ENCODE measurements around the gene TPM1.

GRCh38 chr15:63000706-63001105, 41.8 kb upstream of the TPM1 start:
- TF ChIP-seq GABPA (IDR thresholded peaks at IDR 0.05; ENCODE audit: low read depth), result no peak
- no peak for TF ChIP-seq CTCF (IDR thresholded peaks at IDR 0.05)
- no peak for TF ChIP-seq EP300 (IDR thresholded peaks at IDR 0.05; ENCODE audit: borderline replicate concordance in 1 of 2, low read depth in 1 of 2, low read length in 1 of 2)
- no peak for TF ChIP-seq RAD21 (IDR thresholded peaks at IDR 0.05; ENCODE audit: low read length)
- TF ChIP-seq POLR2AphosphoS5 (IDR thresholded peaks at IDR 0.05; ENCODE audit: low read depth, low read length), result no peak
- TF ChIP-seq USF2 (IDR thresholded peaks at IDR 0.05; ENCODE audit: borderline replicate concordance, low read depth, low read length), result no peak
- TF ChIP-seq SMC3 (IDR thresholded peaks at IDR 0.05; ENCODE audit: low read depth, low read length), result no peak
- TF ChIP-seq NFIC (IDR thresholded peaks at IDR 0.05; ENCODE audit: borderline replicate concordance), result no peak
- no peak for TF ChIP-seq TAF1 (IDR thresholded peaks at IDR 0.05; ENCODE audit: borderline replicate concordance, low read depth, low read length)
- TF ChIP-seq MAX (IDR thresholded peaks at IDR 0.05; ENCODE audit: low read depth), result no peak
- TF ChIP-seq EZH2phosphoT487 (IDR thresholded peaks at IDR 0.05; ENCODE audit: borderline replicate concordance, low read depth), result no peak
- TF ChIP-seq FOXM1 (IDR thresholded peaks at IDR 0.05; ENCODE audit: low read depth), result no peak
- TF ChIP-seq JUND (IDR thresholded peaks at IDR 0.05), result no peak
